Trophoblast cell (in vitro differentiated cells and primary cell): ENCODE data around the gene SULT1A1.
"Not testable (repeated sequence)": the region's sequence is repeated elsewhere in the genome, so short reads cannot be mapped to it uniquely, and the experiment has no call there.

Experiments
- DNase-seq, 2 donors: peaks; one replicate each; pipeline ENCODE4 v3.0.0-alpha.2; 2016
- H2AFZ ChIP-seq: 2 replicates; pipeline ENCODE4 v1.6.1; 2013; ENCODE audit warnings: low read length, moderate library complexity, mild to moderate bottlenecking; ENCODE audit not compliant: insufficient read depth, poor library complexity
- H2AK5ac ChIP-seq: 2 replicates; pipeline ENCODE4 v1.6.1; 2013; ENCODE audit warnings: mild to moderate bottlenecking, low read length
- H2BK120ac ChIP-seq: 2 replicates; pipeline ENCODE4 v1.6.1; 2013; ENCODE audit warnings: low read length, mild to moderate bottlenecking, moderate library complexity; ENCODE audit not compliant: insufficient read depth, poor library complexity
- H2BK12ac ChIP-seq: 2 replicates; pipeline ENCODE4 v1.6.1; 2013; ENCODE audit warnings: mild to moderate bottlenecking, low read length, moderate library complexity
- H2BK5ac ChIP-seq: 2 replicates; pipeline ENCODE4 v1.6.1; 2013; ENCODE audit warnings: low read length, low read depth, moderate library complexity, mild to moderate bottlenecking; ENCODE audit not compliant: poor library complexity
- H3K14ac ChIP-seq: 2 replicates; pipeline ENCODE4 v1.6.1; 2013; ENCODE audit warnings: mild to moderate bottlenecking, low read length
- H3K18ac ChIP-seq: 2 replicates; pipeline ENCODE4 v1.6.1; 2013; ENCODE audit warnings: mild to moderate bottlenecking, low read length
- H3K23ac ChIP-seq: 2 replicates; pipeline ENCODE4 v1.6.1; 2013; ENCODE audit warnings: low read length
- H3K27ac ChIP-seq: 2 replicates; pipeline ENCODE4 v1.5.1; 2013; ENCODE audit warnings: low read depth, mild to moderate bottlenecking, inconsistent platforms, low read length, moderate library complexity
- H3K27me3 ChIP-seq: 2 replicates; pipeline ENCODE4 v1.6.1; 2013; ENCODE audit warnings: inconsistent platforms, mild to moderate bottlenecking, low read length, moderate library complexity; ENCODE audit not compliant: insufficient read depth
- H3K36me3 ChIP-seq, 2 experiments: 1 replicate in 1 of 2; 2 replicates in 1 of 2; pipeline ENCODE4 v1.6.1; 2013; ENCODE audit warnings: low read length in 2 of 2, mild to moderate bottlenecking in 2 of 2, moderate library complexity in 1 of 2; ENCODE audit not compliant: insufficient read depth in 2 of 2, control insufficient read depth in 1 of 2
- H3K4ac ChIP-seq: 2 replicates; pipeline ENCODE4 v1.6.1; 2013; ENCODE audit warnings: low read depth, mild to moderate bottlenecking, low read length, moderate library complexity
- H3K4me1 ChIP-seq, 2 experiments: 1 replicate in 1 of 2; 2 replicates in 1 of 2; pipeline ENCODE4 v1.6.1; 2013; ENCODE audit warnings: low read length in 2 of 2, mild to moderate bottlenecking in 2 of 2, moderate library complexity in 1 of 2; ENCODE audit not compliant: insufficient read depth in 2 of 2, control insufficient read depth in 1 of 2
- H3K4me2 ChIP-seq: 2 replicates; pipeline ENCODE4 v1.6.1; 2013; ENCODE audit warnings: inconsistent platforms, mild to moderate bottlenecking, low read length, moderate library complexity
- H3K4me3 ChIP-seq: 2 replicates; pipeline ENCODE4 v1.5.1; 2013; ENCODE audit warnings: mild to moderate bottlenecking, low read depth, low read length, inconsistent platforms
- H3K79me1 ChIP-seq: one replicate; pipeline ENCODE4 v1.6.1; 2013; ENCODE audit warnings: low read length
- H3K79me2 ChIP-seq: 2 replicates; pipeline ENCODE4 v1.6.1; 2013; ENCODE audit warnings: low read length, mild to moderate bottlenecking; ENCODE audit not compliant: control insufficient read depth, insufficient read depth, poor library complexity
- H3K9ac ChIP-seq: 2 replicates; pipeline ENCODE4 v1.6.1; 2013; ENCODE audit warnings: mild to moderate bottlenecking, low read length
- H3K9me3 ChIP-seq: 2 replicates; pipeline ENCODE4 v1.6.1; 2013; ENCODE audit warnings: low read depth, mild to moderate bottlenecking, control low read depth, inconsistent platforms, low read length; ENCODE audit not compliant: insufficient read depth
- H4K12ac ChIP-seq: 2 replicates; pipeline ENCODE4 v1.6.1; 2013; ENCODE audit warnings: low read depth, mild to moderate bottlenecking, low read length, moderate library complexity
- H4K8ac ChIP-seq: 2 replicates; pipeline ENCODE4 v1.6.1; 2013; ENCODE audit warnings: low read depth, mild to moderate bottlenecking, low read length, moderate library complexity
- H4K91ac ChIP-seq: one replicate; pipeline ENCODE4 v1.6.1; 2013; ENCODE audit warnings: low read depth, mild to moderate bottlenecking, low read length, moderate library complexity
- WGBS: extraction: QIAGEN DNeasy Blood & Tissue Kit; methylation state at CpG from one replicate; pipeline ENCODE4 v1.1.7; 2013; ENCODE audit warnings: missing lambda C conversion rate; ENCODE audit not compliant: insufficient read length, insufficient coverage; ENCODE audit errors: extremely low coverage; 5-methylcytosine and 5-hydroxymethylcytosine counted together

Gene SULT1A1

DNA sequence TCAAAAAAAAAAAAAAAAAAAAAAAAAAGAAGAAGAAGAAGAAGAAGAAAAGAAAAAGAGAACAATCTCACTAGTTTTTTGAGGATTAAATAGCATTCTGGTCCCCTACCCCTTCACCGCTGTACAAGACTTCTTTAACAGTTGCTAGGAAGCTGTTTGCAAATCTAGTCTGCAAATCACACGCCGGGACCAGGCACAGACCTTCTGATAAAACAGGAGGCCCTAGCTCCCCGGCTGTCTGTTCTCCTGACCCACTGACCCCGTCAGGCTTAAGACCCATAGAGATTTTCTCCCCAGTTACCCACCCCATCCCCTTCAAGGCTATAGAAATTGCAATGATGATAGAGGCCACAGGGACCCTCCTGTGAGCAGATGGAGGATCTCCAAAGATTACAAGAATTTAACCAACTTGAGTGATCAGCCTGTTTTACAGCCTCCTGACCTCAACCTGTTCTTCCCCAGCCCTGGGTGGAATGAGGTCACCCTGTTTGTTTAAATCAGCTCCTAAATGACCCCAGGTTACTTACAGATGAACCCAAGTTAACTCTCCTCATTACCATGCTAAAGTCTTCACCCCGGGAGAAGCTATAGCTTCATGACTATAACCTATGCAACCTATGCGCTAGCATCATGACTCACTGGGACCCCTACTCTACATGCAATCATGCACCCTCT is 11.8 kb upstream of the SULT1A1 start:
- no peaks in the 10 kb centered on the region for H3K27me3 ChIP-seq
- H3K9me3 ChIP-seq = no peaks in the 10 kb centered on the region
- H3K79me2 ChIP-seq = no peaks in the 10 kb centered on the region
- no peak overlapping the region for H2BK12ac ChIP-seq
- no peak overlapping the region for H4K8ac ChIP-seq
- H4K12ac ChIP-seq = no peak overlapping the region
- WGBS = no CpG with 5 or more reads among the region's 7 CpGs
- H3K4ac ChIP-seq = no peak overlapping the region
- no peaks in the 10 kb centered on the region for H3K36me3 ChIP-seq
- H2AFZ ChIP-seq = no peak overlapping the region
- H3K4me1 ChIP-seq = no peaks in the 10 kb centered on the region
- H3K23ac ChIP-seq = no peak overlapping the region
- no peak overlapping the region for H2AK5ac ChIP-seq
- no peak overlapping the region for H3K4me3 ChIP-seq
- H2BK120ac ChIP-seq = no peak overlapping the region
- H3K9ac ChIP-seq = no peak overlapping the region
- no peak for DNase-seq
- no peak overlapping the region for H3K4me2 ChIP-seq
- H3K18ac ChIP-seq = no peak overlapping the region
- H3K79me1 ChIP-seq = no peaks in the 10 kb centered on the region
- no peak overlapping the region for H4K91ac ChIP-seq
- H3K27ac ChIP-seq = no peak overlapping the region
- no peak overlapping the region for H2BK5ac ChIP-seq
- no peak overlapping the region for H3K14ac ChIP-seq

DNA sequence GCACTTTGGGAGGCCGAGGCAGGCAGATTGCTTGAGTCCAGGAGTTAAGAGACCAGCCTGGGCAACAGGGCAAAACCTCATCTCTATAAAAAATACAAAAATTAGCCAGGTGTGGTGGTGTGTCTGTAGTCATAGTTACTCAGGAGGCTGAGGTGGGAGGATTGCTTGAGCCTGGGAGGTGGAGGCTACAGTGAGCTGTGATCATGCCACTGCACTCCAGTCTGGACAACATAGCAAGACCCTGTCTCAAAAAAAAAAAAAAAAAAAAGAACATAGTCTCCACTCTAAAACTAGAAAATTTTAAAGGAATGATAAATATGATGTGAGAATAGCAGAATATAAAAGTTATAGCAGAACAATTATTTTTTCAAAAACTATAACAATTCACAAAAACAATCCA is 10.5 kb upstream of the SULT1A1 start:
- not testable (repeated sequence) for H3K4ac ChIP-seq, DNase-seq, H3K9ac ChIP-seq, H3K36me3 ChIP-seq, H2AFZ ChIP-seq, H3K79me2 ChIP-seq, H3K18ac ChIP-seq, H4K91ac ChIP-seq, H3K9me3 ChIP-seq, H4K12ac ChIP-seq, H2BK12ac ChIP-seq, H3K4me3 ChIP-seq, H3K27me3 ChIP-seq, H3K23ac ChIP-seq, H3K79me1 ChIP-seq, H4K8ac ChIP-seq, H2AK5ac ChIP-seq, H3K4me1 ChIP-seq, H3K4me2 ChIP-seq, H2BK120ac ChIP-seq, H3K27ac ChIP-seq, H3K14ac ChIP-seq, H2BK5ac ChIP-seq
- WGBS = no CpG with 5 or more reads among the region's 1 CpG

DNA sequence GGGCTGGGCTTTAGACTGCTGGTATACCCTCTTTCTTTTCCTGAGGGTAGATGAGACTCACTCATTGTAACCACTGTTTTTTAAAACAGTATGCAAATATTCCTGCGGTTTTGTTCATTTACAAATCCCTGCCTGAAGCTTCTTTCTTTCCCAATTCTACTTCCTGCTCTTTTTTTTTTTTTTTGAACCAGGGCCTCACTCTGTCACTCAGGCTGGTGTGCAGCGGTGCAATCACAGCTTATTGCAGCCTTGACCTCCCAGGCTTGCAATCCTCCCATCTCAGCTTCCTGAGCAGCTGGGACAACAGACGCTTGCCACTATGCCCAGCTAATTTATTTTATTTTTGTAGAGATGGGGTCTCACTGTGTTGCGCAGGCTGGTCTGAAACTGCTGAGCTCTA is 8.0 kb upstream of the SULT1A1 start:
- Histone ChIP-seq H4K8ac (no peak overlapping the region), H4K12ac (no peak overlapping the region), H3K27me3 (no peaks in the 10 kb centered on the region), H3K36me3 (no peaks in the 10 kb centered on the region), H3K27ac (no peak overlapping the region), H3K4me2 (no peak overlapping the region), H3K79me1 (no peaks in the 10 kb centered on the region), H2BK12ac (no peak overlapping the region), H3K4me3 (no peak overlapping the region), H3K4ac (no peak overlapping the region), H3K14ac (no peak overlapping the region), H2AK5ac (no peak overlapping the region), H3K9me3 (no peaks in the 10 kb centered on the region), H3K4me1 (no peaks in the 10 kb centered on the region), H2BK5ac (no peak overlapping the region), H3K9ac (no peak overlapping the region), H3K23ac (no peak overlapping the region), H2AFZ (no peak overlapping the region), H2BK120ac (no peak overlapping the region), H3K79me2 (no peaks in the 10 kb centered on the region), H3K18ac (no peak overlapping the region), H4K91ac (no peak overlapping the region)
- no CpG with 5 or more reads among the region's 4 CpGs for WGBS
- DNase-seq = peak in 1 of 2 donors; percentile 17

DNA sequence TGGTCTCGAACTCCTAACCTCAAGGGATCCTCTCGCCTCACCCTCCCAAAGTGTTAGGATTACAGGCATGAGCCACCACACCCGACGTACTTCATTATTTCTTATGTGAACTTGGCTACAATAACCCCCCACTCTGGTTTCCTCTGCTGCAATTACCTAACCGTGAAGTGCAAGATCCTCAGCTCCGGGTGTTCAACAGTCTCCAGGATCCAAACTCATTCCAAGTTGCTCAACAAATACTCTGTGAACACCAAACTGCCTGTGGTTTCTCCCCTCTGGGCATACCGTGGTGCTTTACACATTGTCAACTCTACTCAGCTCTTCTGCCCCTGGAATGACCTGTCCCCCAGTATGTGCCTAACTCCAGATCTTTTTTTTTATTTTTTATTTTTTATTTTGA is 6.8 kb upstream of the SULT1A1 start:
- H3K18ac ChIP-seq = no peak overlapping the region
- H3K4ac ChIP-seq = no peak overlapping the region
- H3K4me3 ChIP-seq = no peak overlapping the region
- no peak overlapping the region for H4K12ac ChIP-seq
- no peak overlapping the region for H3K14ac ChIP-seq
- H3K4me2 ChIP-seq = no peak overlapping the region
- H3K9ac ChIP-seq = no peak overlapping the region
- H3K27me3 ChIP-seq = no peaks in the 10 kb centered on the region
- H4K91ac ChIP-seq = no peak overlapping the region
- H3K79me1 ChIP-seq = no peaks in the 10 kb centered on the region
- WGBS = no CpG with 5 or more reads among the region's 7 CpGs
- no peak overlapping the region for H2AFZ ChIP-seq
- no peak overlapping the region for H2BK5ac ChIP-seq
- no peak overlapping the region for H4K8ac ChIP-seq
- H3K27ac ChIP-seq = no peak overlapping the region
- no peaks in the 10 kb centered on the region for H3K4me1 ChIP-seq
- H3K79me2 ChIP-seq = no peaks in the 10 kb centered on the region
- no peak overlapping the region for H3K23ac ChIP-seq
- H2BK120ac ChIP-seq = no peak overlapping the region
- H3K36me3 ChIP-seq = no peaks in the 10 kb centered on the region
- H3K9me3 ChIP-seq = no peaks in the 10 kb centered on the region
- DNase-seq = no peak
- H2BK12ac ChIP-seq = no peak overlapping the region
- no peak overlapping the region for H2AK5ac ChIP-seq
